Activated gamma-delta T cell treated with anti-CD3 and anti-CD28 coated beads, Interleukin-2, amount 50 U/mL, for 16 hours (primary cell): ENCODE data around the gene PDGFB.

ENCODE experiments used
- DNase-seq: peaks from one replicate; pipeline ENCODE4 v3.0.0-alpha.2; 2020; ENCODE audit warnings: low read depth

PDGFB gene

DNA sequence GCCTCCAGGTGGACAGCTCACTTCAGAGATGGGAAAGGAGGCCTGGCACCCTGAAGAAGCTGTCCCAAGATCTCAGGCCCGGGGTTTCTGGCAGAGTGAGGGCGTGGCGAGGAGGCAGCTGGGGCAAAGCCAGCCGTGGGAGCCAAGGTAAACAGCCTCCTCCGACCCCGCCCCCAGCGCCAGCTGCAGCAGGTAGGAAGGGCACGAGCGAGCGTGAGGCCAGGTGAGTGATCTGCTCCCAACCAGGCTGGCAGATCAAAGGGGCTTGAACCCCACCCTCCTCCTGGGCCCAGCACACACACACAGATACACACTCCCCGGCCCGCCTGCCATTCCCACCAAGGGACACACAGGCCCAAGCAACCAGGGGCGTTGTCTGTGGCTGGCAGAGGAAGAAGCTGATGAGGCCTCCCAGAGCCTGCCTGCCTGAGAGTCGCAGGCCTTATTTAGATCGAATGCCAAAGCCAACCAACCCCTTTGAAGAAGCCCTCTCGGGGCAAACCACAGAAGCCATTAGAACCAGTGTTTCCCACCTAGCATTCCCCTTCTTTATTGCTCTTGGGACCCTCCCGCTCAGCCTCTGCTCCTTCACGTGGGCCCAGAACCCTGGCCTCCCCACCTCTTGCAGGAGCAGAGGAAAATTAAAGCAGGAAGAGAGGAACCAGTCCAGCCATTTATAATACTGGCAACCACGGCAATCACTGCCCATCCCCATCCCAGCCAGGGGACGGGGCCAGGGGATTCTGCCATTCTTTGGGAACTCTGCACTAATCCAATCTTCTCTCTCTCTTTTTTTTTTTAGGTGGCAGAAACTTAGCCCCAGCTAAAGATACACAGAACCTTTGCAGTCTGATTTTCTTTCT, 5.0 kb downstream of the PDGFB start:
- DNase-seq = no peak

DNA sequence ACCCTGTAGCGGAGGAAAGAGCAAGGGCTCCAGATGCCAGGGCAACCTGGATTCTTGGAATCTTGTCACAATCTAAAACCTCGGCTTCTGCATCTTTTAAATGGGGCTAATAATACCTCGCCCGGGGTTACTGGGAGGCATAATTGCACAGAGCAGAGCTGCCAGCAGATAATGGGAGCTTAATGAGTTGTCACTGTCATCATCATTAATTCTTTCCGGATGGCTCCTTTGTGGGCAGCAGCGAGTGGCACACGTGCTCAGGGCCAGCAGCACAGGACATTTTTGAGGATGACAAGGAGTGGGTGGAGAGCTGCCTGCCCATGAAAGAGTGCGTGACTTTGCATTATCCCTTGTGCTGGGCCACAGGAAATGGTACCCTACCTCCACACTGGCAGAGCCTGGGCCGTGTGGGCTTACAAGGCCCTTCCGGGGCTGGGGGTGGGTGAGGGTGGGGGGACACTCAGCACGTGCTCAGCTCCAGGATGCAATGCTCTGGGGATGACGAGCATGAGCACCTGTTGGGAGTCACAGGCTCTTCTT, 5.7 kb downstream of the PDGFB start:
- no peak for DNase-seq

DNA sequence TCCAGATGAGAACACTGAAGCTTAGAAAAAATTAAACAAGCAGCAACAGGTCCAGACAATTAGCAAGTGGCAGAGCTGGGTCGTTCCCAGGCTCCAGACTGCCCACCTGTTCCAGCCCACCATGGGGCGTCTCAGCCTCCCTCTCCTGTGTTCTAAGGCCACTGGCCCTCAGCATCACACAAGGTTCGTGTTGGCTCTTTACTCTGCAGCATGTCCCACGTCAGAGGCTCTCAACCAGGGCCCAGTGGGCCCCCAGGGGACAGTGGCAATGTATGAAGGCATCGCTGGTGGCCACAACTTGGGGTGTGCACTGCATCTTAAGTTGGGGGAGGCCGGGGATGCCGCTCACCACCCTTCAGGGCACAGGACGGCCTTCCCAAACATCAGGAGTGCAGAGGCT, 6.2 kb downstream of the PDGFB start:
- no peak for DNase-seq

DNA sequence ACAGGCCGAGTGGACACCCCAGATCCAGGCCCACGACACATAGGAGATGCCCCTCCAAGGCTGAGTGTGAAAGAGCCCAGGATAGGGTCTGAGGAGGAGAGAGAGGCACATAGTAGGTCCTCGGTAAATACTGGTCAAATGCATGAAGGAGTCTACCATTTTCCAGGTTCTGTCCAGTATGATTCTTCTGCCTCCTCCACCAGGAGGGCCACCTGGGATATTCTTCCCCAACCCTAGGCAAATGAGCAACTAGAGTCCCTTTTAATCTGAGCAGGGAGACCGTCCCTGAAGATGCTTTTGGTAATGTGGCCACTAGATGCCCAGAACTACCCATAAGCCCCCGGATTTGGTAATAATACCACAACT, 6.7 kb downstream of the PDGFB start:
- no peak for DNase-seq

DNA sequence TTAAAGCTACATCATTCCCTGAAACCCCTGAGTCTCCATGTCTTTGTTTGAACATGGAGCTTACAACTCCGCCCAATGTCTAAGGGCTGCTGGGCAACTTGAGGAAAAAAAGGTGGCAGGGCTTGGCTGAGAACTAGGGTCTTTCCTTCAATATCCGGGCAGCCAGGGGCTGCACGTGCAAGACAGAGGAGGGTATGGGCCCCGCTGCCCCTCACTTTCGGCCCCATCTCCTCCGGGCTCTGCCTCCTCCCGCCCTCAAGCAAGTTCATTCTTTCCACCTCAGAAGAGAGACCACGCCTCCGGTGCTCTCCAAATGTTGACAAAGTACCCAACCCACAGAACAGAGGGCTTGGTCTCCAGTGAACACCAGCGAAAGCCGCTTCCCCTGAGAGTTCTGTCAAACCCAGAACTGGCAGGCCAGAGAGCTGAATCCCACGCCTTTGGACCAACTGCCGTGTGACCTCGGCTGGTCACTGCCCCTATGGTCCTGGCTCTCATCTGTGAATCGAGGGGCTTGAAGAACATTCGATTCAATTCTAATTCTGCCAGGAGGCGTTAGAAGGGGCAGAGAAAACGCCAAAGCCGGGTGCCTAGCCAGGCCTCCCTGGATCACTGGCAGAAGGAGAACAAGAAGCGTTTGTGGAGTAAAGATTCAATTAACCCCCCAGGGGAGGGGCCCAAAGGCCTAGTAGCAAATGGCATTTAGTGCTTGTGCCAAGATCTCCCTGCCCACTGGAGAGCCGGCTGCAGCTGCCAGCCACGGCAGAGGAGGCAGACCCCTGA, 7.3 kb downstream of the PDGFB start:
- DNase-seq = no peak

DNA sequence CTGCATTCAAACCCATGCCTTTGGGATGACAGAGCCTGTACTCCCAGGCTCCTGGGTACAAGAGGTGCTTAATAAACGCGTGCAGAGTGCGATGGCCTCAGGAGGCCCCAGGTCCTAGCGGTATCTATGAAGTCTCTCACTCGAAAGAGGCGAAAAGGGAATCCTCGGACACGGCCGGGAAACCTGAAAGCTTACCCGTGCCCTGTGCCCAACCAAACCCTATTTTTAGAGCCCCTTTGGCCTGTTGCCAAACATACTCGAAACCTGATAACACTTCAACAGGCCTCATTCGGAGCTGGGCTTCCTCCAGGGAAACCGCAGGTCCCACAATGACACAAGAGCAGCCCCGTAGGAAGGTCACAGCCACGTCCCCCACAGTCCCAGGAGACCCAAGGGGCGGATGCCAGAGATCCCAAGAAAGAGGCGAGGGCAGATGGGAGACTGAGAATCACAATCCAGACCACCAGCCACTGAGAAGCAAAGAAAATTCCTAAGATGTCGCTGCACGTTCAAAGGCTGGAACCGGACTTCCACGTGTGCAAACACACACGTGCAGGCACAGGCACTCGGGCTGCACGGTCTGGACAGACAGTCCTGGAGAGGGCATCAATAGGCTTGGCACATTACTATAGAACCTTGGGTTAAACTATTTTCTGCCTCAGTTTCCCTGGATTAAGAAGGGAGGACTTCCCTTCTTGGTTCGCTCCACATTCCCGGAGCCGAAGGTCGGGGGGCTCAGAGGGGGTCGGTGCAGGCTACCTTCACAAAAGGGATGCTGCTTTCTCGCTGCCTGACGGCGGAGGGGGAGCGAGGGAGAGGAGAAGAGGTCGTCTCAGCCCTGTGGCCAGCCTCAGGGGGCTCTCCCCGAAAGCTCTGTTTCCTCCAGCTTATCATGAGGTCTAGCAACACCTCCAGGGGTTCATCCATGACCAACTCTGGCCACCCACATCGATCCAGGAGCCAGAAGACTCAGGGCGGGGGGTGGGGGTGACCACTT, 8.2 kb downstream of the PDGFB start:
- peak; percentile 45 for DNase-seq

DNA sequence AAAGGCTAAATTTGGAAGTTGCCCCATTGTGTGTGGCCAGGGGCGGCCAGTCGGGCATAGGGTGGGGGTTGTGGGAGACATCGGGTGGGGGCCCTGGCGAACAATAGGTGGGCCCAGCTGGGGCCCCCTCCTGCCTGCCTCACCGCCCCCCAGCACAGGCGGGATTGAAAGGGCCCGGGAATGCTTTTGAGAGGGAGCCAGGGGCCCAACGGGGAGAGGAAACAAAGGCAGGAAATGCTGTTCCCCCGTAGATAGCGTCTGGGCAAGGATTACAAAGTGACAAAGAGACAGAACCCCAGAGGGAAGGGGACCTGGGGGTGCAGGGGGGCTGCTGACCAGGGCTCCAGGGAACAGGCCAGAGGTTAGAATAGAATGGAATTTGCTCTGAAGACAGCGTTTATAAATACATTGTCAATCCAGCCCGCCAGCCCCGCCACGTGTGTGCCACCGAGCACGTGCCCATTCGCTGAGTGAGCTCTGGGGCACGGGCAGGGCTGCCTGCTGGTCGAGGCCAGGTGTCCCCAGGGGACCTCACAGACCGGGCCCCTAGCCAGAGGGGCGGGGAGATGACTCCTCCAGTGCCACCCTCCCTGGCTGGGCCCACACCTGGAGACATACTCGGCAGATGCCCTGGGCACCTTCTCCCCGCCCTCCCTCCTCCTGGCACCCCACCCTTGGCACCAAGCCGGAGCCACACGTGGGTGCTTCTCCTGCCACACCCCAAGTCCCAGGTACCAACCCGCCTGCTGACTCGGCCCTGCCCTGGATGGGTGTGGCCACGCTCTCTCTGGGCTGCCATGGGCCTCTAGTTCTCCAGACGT, 9.7 kb downstream of the PDGFB start:
- DNase-seq = no peak

DNA sequence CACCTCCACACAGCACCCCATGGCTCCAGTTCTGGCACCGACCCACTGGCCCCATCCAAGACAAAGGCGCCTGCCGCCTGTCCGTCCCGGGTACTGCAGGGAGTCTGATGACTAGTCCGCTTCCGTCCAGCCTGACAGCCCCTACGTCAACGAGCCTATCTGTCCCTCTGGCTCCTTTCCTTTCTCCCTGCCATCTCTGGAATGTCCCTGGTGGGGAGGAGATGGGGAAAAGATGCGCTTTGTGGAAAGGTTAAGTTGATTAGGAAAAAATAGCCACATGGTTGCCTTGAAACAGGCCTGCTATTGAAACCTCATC, 10.4 kb downstream of the PDGFB start:
- no peak for DNase-seq

DNA sequence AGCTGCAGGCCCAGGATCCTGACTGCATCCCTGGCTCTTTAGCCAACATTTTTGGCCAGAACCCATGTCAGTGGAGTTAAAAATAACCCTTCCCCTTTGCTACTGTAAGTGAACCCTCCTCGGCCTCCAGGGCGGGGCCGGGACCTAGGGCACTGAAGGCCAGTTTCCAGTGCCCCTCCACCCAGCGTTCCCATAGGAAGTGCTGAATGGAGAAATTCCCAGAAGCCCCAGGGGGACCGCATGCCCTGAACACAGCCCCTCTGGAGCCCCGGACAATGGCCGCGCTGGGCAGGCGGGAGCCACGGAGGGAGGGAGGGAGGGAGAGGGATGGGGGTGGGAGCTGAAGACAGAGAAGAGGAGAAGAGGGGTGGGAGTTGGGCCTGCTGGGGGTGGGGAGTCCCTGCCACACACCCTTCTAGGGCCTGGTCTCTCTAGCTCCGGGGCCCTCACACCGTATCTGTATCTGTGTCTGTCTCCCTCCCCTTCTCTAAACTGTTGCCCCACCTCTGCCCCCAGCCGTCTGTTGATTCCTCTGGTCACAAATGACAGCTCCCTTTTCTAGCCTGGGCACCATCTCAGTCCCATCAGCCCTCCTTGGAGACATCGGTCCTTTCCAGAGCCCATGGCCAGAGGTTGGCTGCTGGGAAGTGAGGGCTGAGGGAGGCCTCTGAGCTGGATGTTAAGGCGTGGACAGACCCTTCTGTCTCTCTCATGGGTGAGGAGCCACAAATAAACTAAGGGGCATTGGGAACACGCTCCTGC, 10.9 kb downstream of the PDGFB start:
- DNase-seq = no peak

DNA sequence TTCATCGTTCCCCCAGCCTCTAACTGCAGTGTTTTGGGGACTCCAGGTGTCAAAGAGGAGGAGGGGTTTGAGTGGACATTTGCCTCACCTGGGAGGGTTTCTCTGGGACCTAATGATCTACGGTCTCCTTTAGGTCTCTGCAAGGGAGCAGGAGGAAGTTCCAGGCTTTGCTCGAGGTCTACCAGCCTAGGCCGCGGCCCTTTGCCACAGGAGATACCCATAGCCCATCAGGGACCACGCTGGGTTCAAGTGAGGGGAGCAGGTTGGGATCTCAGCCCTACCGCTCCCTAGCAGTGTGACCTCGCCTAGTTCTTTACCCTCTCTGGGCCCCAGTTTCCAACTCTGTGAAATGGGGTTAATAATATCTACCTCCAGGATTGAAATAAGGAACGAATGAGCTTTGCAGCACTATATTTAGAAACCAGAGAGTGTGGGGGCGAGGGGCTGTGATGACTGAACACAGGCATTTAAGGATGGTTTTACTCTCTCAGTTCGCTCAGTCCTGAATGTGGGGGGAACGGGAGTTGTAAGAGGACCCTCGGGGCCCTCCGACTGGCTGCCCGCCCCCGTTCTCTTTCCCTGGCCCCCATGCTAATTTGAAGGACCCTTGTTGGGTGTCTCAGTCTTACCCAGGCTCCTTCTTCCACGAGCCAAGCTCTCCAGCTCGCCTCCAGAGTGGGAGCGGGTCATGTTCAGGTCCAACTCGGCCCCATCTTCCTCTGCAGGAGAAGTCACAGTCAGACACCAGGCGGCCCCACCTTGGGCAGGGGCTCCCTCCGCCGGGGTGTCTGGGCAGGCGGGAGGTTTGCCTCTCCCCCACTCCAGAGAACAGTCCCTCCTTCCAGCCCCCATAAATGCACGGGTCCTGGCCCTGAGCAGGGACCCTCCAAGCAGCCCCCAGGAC, 11.7 kb downstream of the PDGFB start:
- no peak for DNase-seq

DNA sequence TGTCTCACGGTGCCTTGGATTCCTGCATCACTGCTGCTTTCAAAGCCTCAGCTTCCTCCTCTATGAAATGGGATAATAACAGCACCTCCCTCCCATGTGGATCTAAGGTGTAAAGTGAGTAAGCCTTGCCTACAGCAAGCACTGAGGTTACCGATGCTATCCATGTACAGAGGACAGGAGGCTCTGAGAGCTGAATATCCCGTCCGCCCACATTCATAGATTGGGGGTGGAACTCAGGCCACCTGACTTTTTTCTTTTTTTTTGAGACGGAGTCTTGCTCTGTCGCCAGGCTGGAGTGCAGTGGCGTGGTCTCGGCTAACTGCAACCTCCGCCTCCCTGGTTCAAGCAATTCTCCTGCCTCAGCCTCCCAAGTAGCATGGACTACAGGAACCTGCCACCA, 12.5 kb downstream of the PDGFB start:
- DNase-seq = no peak

DNA sequence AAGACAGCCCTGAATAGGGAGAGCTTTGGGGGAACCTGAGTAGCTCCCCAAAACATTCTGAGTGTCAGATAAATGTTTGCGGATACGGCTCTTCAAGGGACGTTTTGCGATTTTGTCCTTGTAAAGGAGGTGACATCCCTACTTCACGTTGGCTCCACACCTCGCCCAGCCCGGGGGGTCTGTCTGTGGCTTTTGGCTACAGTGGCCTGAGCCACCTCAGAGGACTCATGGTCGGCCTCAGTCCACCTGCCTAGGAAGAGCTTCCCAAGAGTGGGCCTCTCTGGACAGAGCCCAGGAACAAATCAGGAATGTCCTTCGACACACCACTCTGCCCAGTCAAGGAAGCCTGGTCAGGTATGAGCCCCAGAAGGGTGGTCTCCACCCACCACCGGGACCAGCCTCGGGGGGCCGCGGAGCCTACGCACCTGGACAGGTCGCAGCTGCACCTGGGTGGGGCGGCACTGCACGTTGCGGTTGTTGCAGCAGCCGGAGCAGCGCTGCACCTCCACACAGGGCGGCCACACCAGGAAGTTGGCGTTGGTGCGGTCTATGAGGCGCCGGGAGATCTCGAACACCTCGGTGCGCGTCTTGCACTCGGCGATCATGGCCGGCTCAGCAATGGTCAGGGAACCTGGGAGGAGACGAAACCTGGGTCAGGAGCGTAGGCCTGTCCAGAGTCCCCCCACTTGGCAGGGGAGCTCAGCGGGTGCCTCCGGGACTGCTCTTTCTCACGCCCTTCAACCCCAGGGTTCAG, 13.4 kb downstream of the PDGFB start:
- DNase-seq = no peak

DNA sequence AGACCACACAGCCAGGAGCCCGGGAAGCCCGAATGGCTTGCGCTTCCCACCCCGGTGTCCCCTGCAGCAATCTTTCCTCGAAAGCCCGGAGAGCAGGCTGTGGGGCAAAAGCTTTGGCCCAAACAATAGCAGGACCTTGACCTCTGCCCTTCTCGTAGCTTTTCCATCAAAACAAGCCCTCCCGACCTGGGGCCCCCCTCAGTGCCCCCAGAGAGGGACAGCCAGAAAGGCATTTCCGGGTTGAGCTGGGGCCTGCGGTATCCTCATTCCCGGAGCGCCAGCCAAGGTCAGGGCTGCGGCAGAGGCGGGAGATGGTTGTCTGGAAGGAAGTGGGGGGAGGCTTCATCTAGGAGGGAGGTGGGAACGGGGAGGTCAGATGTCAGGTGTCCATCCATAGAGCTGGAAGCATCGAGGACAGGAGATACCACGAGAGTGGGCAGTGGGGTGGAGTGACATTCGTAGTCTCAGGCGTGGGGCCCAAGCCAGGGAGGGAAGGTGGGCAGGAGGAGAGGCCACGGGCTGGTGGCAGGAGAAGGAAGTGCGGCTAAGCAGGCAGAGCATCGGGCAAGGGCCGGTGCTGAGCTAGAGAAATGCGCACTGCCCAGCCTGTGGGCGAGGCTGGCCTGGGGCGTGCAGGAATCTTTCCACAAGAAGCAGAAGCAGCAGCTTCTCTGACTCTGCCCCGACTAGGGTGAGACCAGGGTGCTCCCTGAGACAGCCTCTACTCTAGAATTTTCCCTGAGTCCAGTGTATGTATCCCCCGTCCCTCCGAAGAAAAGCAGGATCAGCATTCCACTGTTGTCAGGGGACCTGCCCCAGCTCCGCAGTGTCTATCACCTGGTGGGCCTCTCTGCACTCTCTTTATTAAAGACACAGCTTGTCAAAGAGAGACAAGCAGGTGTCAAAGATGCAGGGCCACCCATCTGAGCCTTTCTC, 14.3 kb downstream of the PDGFB start:
- no peak for DNase-seq

DNA sequence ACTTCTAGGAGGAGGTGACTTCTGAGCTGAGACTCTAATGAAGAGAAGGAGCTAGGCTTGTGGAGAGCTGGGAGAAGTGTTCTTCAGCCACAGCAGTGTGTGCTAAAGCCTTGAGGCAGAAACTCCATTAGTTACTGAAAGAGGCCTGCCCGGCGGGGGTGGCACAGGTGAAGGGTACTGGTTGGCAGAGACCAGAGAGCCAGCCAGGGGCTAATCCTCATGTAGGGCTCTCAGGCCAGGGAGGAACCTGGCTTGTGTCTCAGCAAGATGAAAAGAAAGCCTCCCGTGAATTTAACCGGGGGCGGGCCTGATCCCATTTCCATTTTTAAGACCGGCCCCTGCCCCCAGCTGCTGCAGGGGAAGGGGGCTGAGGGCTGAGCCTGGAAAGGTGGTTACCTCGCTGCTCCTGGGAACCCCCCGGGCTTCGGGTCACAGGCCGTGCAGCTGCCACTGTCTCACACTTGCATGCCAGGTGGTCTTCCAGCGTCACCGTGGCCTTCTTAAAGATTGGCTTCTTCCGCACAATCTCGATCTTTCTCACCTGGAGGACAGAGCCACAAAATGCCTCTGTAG, 15.0 kb downstream of the PDGFB start:
- DNase-seq = no peak

DNA sequence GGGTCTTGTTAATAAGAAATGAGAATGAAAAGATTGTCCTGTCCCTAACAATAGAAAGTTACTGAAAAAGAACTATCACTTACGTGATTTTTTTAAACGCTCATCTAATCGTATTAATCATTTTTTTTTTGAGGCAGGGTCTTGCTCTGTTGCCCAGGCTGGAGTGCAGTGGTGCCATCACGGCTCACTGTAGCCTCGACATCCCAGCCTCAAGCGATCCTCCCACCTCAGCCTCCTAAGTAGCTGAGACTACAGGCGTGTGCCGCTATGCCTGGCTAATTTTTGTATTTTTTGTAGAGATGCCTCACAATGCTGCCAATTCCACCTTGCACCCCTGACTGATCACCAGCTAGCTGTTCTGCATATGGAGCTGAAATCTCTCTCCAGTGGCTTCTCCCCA, 15.7 kb downstream of the PDGFB start:
- no peak for DNase-seq

DNA sequence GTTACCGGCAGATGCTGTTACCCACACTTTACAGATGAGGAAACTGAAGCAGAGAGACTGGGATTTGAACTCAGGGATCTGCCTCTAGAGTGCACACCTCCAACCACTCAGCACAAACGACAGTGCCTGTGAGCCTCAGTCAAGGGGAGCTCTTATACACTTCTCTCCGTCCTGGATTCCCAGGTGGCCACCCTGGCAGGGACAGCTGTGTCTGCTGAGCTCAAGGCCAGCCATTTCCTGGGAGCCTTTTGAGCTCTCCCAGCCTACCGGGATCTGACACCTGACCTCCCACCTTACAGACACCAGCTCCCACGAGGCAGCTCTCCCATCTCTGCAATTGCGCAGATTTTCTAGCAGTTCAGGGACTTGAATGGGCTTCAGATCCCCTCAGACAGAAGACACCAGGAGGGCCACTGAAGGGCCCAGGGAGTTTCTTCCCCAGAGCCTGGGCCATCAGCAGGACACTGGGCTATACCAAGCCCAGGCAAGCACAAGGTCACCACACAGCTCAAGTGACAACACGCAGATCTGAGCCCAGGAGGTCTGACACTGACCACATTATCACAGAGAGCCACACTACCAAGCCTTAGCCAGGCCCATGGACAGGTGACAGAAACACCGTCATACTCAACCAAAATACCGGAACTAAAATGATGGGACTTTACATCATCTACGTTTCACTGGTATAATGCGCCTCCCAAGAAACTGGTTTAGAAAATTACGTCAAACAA, 17.1 kb downstream of the PDGFB start:
- no peak for DNase-seq

DNA sequence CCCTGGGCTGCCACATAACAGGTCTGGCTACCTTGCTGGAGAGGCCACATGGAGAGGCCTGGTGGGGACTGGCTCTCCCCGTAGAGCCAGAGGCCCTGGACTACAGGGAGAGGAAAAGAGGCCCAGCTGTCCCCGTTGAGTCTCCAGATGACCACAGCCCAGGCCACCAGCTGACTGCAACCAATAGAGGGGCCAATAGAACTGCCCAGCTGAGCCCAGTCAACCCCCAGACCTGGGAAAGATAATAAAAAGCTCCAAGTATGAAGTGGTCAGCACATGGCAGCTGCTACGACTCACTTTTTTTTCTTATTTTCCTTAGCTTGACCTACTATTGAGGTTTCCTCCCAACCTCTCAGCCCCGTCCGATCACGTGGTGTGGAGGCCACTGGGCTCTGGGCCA, 18.4 kb downstream of the PDGFB start:
- DNase-seq = no peak
